RPMI7951 (cell line): ENCODE measurements around the gene CYP1B1. TPM values are rescaled to one million over a fixed set of nuclear protein-coding genes. Genes with fewer than 3 reads are reported as not detected.
A peak's percentile ranks its signal among the peaks of the same experiment; 100 is the strongest.
"Not testable (repeated sequence)": the region's sequence is repeated elsewhere in the genome, so short reads cannot be mapped to it uniquely, and the experiment has no call there.

Experiments
- DNase-seq: peaks from one replicate; pipeline ENCODE4 v3.0.0-alpha.2; 2012; ENCODE audit warnings: low read depth
- total RNA-seq: library from RNA; depleted of rRNA; stranded (reverse); fragments of >200 nt; shearing (Covaris generic); gene quantifications from 2 replicates; pipeline ENCODE4 v1.2.3, GENCODE V29; 2014

CYP1B1 gene
- total RNA-seq, 1 experiment from 2014 or later: 1.2 TPM

DNA sequence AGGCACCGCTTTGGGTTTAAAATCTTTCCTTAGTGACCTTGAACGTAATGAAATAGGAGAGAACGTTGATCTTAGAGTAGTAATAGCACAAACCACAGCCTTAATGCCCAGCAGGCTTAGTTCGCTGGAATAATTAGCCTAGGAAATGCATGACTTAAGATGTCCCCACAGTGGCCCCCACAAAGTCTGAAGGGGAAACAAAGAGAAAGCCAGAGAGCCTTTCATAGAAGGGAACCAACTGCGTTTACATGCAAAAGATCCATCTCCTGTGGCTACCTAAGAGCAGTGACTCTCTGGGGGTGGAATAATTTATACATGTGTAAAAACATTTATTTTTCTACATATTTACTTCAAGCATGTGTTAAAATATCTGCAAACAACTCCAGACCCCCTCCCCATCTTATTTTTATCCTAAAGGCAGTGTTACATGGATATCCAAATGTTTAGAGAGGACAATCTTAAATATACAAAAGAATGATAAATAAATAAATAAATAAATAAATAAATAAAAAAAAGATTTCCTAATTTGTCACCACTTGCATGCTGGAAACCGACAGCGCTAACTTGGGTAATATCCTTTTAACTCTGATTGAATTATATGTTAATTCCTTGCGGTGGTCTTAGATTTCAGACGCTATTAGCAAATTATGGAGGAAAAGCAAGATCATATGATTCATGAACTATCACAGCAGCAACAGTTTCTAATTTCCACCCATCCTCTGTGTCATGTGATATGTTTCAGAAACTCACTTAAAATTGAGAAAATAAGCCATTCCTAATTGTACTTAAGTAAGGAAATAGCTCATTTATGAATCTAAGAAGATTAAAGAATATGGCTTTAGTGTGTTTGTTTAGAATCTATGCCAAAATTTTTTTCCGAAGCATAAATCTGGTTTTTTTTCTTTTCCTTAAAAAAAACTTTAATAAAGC, 23.4 kb upstream of the CYP1B1 start:
- peak; percentile 38 for DNase-seq

DNA sequence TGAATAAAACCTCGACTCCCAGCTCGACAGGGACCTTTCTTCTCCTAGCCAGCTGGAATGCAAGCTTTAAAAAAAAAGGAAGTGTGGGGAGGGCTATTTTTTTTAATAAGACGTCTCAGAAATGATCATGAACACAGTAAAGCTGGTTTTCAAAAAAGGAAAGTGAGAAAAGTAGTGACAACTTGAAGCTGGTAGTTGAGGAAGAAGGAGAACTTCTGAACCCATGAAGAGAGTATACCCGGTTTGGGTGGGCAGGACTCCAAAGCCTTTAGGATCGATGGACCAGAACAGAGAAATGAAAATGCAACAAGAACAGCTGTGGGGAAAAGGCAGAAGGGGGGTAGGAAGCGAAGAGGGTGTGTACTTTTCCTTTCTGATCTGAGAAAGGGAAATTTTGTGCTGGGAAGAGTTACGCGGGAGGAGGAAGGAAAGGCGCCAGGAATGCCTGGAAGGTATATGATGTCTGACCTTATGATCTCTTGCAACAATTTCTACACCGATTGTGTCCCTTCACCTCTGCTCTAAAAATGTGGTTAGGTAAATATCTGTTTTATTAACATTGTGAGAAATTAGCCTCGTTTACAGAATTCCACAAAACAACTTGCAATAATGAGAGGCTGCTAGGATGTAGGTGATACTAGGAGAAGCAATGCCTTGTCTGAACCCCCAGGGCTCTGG, 22.6 kb upstream of the CYP1B1 start:
- peak; percentile 51 for DNase-seq

DNA sequence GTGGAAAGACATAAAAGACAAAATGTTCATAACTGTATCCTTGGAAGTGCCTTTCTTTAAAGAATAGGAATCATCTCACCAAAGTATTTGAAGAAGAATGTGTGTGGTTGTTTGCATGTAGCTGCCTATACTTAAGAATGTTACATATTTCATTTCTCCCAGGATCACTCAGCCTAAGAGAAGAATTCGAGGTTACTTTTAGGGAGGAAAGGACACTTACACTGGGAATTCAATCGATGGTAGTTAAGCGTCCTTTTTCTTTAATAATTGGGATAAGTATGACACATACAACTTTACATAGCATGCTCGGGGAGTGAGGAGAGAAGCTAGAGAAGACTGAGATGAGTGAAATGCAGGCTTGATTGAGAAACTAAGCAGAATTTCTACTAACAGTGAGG, 22.0 kb upstream of the CYP1B1 start:
- DNase-seq: no peak

DNA sequence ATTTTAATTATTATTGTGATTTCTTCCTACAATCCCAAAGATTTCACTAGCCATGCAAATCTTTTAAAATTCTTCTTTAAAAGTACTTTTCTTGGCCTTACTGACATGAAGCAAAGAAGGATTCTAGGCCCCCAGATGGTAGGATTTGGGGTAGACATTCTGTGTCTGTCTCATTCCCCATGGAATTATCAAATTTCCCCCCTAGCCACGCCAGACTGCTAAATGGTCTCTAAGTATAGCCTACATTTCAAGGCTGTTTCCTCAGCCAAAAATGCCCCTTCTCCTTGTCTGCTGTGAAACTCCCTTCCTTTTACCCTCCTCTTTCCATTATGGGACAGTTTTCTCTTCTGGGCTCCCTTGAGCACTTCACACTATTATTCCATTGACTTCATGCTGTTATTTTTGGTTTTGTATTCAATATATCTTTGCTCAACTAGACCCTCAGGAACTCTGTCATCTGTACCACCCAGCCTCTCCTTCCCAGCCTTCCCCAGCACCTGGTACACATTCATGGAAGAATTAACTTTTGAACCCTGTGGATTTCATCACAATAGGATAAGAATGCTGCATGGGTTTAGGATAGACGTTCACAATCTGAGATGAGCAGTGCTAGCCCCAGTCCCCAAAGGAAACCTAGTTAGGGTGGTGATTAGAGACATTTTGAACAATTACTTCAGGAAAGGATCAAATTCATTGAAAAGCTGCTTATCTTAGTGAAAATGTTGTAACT, 21.5 kb upstream of the CYP1B1 start:
- no peak for DNase-seq

DNA sequence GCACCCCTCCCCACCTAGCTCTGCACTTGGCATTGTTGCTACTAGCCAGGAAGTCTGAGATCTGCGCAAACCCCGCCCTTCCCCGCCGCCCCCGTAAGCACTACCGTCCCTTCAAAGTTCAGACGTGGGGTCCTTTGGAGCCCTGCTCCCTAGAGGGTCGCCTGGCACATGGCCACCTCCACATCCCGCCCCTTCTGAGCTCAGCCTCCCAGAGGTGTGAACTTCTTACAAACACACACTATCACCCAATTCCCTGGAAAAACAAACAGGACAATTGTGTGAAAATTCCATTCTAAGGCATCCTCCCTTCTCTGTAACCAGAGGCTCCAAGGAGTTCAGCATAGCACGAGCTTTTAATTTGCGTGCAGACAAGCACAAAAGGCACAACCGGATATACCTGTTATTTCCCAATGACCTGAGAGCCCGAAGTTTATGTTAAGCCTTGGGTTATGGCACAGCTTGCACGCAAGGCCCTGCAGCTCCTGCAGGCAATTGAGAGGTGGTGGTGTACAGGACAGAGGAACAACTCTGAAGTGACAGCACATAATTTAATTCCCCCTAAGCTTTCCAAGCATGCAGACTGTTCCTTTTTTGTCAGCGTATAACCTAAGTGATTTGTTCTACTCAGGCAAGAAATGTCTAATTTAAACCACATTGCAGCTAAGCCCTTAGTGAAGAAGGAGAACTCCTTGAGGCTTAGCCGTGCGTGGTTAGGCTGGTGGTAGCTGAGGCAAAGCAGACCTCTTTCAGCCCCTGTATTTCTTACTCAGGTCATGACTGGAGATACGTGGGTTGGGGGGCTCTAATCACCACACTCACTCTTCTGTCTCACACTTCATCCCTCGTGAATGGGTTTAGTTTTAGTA, 20.3 kb upstream of the CYP1B1 start:
- DNase-seq: peak; percentile 54

DNA sequence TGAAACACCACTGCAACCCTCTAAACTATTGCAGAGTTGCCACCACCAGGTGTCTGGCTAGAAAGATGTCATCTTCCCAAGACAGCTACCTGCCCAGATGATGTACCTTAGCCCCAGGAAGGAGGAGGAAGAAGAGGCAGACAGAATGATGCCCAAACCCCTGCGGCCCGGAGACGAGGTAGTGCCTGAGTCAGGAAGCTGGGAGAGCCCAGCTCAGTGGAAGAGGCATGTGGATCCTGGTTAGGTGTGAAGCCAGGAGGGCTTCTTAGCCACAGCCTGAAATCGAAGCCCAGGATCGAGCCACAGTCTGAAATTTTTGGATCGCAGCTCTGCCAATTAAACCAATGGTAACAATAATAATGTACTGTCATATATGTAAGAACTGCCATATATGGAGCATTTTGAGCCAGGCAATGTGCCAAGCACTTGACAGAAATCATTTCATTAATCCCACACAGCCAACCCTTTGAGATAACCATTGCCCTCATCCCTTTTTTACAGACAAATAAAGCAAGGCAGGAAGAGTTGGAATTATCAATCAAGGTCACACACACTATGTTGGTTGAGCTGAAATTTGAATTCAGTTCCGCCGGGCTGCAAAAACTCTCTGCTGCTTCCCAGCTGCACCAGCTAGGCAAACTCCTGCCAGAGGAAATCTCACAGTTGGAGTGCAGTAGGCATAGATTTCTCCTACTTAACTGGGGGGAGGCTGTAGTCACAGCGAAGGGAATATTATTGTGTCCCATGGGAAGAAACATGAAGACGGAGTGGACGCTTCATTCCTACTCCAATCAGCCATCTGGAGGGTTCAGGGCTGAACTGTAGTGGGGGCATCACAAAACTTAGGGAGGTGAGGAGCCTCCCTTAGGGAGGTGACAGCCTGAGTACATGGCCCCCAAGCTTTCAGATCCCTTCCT, 19.4 kb upstream of the CYP1B1 start:
- no peak for DNase-seq

DNA sequence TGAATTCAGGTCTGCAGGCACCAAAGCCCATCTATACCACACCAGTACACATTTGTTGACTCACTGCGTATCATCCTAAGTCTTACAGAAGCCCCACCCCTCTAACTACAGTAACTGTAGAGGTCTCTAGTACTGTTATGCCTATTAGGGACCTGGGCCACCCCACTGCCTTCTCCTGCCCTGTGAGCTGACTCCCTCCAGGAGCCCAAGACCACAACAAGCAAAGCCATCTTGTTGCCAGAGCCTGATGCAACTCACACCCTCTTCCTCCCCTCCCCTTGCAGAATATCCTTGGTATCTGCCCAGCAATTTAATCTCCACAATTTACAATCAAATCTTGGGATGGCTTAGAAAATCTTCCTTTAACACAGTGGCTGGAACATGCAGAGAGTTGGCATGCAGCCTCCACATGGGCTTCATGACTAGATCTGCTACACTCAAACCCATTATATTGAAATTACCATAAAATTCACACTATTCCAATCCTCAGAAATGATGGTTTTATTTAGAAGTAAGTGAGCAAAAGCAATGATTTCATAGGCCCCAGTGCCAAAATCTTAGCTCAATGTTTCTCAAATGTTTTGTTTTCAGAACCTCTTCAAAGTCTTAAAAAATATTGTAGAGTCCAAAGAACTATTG, 17.7 kb upstream of the CYP1B1 start:
- DNase-seq: no peak

DNA sequence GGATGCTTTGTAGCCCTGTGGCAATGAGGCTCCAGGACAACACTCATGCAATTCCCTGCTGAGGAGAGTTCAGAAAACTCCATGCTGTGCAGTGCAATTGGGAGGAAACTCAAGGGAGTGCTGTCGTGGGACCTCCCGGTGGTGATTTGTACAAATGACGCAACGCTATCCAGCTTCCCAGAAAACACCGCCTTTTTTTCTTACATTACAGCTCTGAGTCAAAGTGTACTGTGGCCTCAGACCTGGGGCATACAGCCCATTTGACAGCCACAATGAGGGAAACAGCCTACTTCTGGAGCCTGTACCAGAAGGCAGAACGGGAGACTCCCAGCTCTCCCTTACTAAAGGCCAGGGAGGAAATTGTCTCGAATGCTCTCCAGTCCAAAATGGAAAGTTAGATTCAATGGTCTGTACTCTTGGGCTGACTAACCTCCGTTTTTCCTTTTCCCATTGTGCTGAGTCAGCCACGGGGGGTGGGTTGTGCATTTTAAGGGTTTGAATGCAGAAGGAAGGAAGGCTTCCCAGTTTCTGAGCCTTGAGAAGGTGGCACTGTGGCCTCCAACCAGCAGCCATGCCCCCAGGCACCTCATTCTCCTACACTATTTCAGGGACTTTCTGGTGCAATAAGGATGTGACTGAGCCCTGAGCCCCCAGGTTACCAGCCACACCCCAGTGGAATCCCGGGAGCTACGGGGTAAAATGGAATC, 16.4 kb upstream of the CYP1B1 start:
- peak; percentile 91 for DNase-seq

DNA sequence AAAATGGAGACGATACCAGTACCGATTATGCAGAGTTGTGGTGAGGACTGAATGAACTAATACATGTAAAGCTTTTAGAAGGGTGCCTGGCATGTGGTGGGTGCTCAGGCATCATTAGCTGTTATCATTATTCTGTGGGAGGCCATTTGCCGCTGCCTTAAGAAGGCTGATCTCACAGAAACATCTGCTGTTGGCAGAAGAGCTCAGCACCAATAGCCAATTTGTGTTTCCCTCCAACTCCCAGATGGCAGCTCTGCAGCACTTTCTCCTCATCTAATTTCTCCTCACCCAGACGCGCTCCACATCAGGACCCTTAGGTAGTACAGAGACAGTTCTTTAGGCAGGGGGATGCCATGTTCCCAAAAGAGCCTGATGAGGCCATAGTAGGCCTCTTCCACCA, 15.8 kb upstream of the CYP1B1 start:
- no peak for DNase-seq

DNA sequence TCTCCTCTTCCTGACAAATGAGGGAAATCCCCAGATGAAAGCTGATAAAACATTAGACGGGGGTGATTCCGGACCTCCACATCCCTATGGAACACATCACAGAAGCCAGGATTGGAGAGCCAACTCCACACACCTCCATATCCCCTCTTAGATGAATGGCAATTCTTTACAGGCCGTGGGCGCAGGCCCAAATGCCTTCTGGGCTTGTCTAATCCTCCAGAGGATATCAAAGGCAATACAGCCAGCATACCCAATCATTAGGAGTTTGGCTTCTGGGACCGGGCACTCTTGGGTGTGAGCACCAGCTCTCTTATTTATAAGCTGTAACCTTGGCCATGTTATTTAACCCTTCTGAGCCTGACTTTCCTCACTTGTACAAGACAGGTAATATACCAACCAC, 15.0 kb upstream of the CYP1B1 start:
- no peak for DNase-seq

DNA sequence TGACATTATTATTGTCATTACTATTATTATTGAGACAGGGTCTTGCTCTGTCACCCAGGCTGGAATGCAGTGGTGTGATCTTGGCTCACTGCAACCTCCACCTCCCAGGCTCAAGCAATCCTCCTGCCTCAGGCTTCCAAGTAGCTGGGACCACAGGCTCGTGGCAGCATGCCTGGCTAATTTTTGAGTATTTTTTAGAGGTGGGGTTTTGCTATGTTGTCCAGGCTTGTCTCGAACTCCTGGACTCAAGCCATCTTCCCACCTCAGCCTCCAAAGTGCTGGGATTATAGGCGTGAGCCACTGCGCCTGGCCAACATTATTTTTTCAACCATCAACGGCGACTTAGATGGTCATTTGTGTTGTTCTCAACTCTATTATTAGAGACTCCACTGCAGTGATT, 14.3 kb upstream of the CYP1B1 start:
- not testable (repeated sequence) for DNase-seq

DNA sequence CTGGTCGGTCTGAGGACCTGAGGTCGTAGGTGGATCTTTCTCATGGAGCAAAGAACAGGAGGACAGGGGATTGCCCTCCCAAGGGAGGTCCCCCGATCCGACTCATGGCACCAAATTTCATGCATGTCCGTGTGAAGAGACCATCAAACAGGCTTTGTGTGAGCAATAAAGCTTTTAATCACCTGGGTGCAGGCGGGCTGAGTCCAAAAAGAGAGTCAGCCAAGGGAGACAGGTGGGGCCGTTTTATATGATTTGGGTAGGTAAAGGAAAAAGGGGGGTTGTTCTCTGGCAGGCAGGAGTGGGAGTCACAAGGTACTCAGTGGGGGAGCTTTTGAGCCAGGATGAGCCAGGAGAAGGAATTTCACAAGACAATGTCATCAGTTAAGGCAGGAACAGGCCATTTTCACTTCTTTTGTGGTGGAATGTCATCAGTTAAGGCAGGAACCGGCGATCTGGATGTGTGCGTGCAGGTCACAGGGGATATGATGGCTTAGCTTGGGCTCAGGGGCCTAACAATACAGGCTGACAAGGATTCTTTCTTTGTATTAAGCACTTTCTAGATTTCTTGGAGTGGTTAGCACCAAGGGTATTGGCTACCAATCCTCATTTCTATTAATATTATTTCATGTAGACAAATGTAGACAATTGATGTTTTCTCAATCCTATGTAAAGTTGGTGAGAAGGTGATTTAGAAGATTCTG, 10.2 kb upstream of the CYP1B1 start:
- DNase-seq: not testable (repeated sequence)

DNA sequence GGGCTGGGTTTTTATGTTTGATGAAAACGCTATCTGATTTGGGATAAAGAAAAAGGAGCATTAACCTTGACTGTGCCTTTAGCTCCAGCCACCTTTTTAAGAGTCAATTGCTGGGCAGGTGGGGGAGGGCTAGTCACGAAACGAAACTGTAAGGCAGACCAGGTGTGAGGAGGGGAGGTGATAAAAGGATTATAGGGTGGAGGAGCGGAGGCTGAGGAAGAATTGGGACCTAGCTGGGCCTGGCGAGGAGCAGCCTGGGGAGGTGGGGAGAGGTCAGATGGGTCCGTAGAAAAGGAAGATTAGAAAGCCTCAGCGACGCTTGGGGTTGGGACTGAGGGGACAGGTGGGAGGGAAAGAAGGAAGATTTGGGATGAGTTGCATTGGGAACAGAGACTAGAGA, 8.6 kb upstream of the CYP1B1 start:
- not testable (repeated sequence) for DNase-seq

DNA sequence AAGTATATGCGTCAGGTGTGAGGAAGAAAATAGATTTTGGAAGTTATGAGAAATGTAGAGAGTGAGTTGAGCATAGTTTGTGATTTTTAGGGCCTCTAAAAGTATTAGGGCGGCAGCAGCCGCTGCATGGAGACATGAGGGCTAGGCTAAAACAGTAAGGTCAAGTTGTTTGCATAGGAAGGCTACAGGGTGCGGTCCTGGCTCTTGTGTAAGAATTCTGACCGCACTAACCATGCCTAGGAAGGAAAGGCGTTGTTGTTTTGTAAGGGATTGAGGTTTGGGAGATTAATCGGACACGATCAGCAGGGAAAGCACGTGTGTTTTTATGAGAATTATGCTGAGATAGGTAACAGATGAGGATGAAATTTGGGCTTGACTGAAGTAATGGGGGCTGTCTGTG, 6.8 kb upstream of the CYP1B1 start:
- DNase-seq: not testable (repeated sequence)

DNA sequence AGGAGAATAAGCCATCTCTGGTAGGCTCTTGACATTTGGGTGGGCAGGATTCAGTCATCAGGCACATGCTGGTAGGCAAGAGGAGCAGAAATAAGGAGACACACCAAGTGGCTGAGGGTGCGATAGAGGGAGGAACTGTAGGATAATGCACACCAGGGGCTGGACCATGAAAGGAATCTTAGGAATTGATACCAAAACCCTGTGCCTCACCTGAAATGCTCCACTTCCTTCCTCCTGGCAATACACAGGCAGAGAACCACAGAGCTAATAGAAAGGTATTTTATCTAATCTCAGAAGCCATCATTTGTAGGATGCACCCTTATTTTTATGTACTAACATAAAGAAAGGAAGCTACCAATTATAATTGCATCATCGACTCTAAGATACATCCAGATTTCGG, 4.4 kb upstream of the CYP1B1 start:
- DNase-seq: no peak

DNA sequence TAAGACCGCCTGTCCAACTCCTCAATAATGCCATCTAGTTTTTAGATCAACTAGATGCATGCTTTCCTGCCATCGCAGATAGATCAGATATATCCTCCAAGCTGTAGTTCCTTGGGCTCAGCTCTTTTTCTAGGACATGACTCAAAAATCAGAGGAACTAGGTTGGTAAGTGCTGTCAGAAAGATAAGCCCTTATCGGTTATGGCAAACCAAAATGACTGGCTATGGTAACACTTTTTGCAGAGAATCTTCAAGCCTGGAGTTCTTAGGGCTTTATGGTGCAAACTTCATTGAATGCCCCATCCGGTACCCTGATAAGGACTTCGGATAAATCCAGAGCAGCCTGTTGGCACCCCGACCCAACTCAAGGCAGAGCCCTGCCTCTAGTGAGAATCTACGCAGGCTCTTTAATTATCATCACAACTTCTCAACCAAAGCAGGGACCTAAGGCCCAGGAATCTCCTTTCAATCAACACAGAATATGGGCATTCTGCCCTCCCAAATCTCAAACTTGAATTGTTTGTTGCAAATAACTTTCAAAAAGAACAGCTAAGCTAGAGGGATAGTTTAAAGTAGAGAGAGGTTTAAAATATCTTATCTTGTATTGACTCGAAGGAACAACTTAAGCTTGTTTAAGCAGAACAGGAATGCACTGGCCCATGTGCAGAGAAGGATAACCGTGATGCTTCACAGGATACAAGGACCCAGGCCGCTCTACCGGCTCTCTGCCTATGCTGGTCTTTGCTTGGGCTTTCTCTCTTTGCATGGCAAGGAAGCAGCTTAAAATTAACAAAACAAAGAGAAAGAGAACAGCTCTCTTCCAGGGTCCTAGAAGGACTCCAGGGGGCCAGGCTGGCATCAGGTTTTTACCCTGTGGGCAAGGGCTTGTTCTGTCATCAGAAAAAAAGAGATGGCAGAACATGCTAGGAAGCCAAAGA, 3.4 kb upstream of the CYP1B1 start:
- DNase-seq: no peak

DNA sequence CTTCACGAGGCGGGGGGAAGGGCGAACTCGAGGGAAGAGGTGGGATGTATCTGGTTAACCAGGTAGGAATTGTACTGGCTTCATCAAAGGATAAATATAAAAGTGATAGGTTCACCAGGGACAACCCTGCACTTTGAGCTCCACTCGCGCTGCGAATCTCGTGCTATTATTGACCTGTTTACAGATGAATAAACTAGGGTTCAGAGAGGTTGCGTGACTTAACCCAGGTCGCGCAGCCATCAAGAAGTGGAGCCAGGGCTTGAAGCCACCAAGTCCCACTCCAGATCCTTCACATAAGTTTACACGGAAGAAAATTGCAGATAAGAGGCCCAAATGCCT, 1.4 kb upstream of the CYP1B1 start:
- no peak for DNase-seq
